ENCODE measurements around the gene IER5.

The IER5 gene

DNA sequence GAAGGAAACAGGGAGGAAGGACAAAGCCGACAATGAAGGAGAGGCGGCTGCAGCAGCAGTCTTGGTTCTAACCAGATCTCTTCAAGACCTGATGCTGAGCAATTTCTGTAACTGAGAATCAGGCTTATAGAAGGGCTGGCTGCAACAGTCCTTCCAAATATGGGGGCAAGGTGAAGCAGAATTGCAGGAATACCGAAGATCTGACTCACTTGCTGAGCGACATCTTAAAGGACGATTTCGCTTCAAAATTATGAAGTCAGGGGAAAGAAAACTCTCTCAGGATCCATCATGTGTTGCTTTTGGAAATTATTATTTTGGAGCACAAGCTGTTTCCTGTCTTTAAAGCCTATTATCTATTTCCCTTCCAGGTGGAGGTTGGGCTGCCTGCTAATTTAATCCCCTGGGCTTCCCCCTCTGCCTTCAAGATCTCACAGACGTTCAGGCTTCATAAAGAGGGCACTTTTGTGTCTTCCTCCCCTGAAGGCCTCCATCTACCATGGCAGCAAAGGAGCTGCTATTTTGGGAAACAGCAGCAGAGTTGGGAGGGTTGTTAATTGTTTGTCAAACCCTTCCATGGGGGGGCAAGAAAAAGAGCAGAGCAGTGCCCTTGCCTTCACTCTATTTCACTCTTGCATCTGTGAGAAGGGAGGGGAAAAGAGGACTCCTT lies 10.8 kb upstream of the IER5 start:
- DNase-seq (ENCODE audit: low read depth): no peak

DNA sequence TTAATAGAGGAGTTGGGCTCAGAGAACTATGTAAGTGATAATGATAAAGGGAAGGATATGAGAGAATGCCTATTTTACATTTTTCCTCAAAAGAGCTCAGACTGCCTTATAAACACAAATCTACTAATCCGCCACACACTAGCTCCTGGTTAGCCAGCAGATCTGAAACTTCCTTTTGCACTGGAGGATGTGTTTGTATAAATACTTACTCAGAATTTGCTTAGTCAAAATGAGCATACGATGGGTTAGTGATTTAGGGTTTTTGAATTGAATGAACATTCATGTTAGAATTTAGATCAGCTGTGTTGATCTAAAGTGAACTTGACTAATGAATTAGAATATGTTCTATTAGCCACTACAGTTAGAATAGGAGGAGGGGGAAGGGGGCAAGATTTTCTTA lies 9.1 kb upstream of the IER5 start:
- DNase-seq (ENCODE audit: low read depth): no peak

DNA sequence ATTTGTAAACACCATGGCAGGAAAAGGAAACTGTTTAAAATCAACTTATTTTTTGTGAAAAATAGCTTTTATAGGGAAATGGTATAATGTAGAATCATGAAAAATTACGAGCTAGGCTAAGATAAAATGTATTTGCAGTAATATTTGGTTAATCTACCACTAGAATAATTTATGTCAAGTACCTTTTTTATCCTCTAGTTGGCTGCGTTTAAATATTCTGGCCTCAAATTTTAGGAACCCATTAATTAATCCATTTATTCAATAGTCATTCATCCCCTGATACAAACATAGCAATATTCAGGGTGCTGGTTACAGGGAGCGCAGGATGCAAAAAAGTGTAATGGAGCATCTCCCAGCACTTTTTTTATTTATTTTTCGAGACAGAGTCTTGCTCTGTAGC lies 8.6 kb upstream of the IER5 start:
- DNase-seq (ENCODE audit: low read depth): no peak

DNA sequence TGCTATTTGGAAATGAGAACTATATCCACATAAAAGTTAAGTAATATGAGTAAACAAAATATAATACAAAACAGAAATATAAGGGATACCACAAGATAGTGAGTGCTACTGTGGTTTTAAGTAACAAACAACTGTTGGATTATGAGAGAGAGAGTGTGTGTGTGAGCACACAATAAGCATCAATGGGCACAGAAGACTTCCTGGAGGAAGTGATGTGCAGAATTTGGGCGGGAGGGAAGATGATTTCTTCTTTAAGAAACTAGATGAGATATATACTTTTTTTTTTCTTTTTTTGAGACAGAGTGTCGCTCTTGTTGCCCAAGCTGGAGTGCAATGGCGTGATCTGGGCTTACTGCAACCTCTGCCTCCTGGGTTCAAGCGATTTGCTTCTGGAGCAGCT lies 7.9 kb upstream of the IER5 start:
- DNase-seq (ENCODE audit: low read depth): no peak

DNA sequence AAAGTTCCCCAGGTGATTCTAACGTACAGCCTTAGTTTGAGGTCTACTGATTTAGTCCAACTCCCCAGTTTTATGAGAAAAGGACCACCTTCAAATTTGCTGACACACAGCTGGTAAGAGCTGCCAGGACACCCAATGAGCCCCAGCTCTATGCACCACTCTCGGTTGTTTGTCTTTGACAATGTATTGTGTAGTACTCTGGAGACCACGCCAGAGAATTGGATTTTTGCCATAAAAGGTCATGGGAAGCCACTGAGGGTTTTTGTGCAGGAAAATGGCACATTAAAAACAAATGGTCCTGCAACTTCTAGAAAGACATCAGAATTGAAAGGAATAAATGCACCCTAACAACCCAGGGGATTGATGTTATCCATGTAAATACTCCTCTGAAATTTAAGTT lies 7.1 kb upstream of the IER5 start:
- DNase-seq (ENCODE audit: low read depth): no peak

DNA sequence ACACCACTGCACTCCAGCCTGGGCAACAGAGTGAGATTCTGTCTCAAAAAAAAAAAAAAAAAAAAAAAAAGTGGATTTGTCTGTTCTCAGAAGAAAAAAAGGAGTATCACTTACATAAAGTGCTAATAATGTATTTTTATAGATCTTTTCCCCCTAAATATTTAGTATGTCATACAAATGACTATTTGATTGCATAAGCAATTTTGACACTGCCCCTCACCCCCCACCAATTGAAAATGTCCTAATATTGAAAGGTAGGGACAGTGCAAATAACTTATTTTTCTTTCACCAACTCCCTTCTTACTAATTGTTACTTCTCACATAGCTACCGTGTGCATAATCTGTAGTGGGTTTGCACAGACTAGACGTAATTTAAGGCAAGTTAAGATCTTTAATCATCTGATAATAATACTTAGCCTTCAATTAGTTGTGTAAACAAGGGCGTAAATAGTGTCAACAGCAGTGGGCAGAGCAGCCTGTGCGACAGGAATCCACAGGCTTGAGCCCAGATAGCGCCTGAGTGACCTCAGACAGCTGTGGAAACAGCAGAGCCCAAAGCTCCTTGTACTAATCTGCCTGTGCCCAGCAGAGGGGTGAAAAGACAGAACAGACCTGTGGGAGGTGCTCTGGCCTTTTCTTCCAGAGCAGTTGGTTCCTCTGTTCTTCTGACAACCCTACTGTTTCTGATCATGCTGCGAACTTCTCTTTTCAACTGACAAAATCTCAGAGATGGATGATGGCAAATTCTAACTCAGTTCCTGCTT lies 4.5 kb upstream of the IER5 start:
- DNase-seq (ENCODE audit: low read depth): peak; percentile 73

DNA sequence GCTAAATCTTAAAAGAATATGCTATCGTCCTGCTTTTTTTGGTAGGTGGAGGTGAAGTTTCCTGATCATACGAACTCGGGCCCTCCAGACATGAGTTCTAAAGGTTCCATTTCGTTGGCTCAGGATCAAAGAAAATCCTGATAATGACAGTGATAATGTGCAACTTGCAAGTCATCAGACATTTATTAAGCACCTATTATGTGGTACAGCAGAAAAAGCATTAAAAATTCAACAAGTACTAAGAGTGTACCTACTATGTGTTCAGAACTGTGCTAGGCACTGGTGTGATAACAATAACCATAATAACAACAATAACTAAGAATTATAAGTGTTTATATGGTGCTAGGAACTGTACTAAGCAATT lies 3.9 kb upstream of the IER5 start:
- no peak for DNase-seq (ENCODE audit: low read depth)

DNA sequence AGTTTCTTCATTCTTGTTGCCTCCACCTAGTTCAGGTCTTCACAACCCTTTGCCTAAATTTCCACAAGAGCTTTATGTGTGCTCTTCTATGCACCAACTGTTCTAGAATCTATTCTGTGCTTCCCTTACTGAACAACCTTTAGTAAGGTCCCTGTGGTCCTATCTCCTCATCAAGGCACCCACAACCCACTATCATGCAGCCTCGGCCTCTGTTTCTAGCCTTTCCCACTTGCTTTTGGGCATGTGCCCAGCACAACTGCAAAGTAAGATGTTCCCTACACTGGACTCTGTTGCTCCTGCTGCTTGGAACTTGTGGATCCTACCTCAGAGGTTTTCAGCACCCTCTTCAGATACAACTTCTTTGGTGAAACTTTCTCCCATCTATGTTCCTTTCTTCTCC lies 2.4 kb upstream of the IER5 start:
- DNase-seq (ENCODE audit: low read depth): no peak

DNA sequence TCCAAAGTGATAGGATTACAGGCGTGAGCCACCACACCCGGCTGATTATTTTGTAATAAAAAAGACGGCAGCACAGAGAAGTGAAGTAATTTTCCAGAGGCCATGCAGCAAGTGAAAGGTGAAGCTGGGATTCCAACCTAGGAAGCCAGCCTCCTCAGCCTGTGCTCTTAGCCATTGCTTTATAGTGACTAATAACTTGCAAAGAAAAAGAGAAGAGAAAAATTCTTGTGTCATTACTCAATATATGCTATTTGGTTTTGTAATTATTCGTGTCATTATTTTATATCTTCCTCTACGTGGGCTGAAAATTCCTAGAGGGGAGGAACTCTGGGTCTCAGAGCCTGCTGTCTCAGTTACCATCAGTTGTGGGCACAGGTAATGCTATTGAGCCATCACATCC lies 1.6 kb upstream of the IER5 start:
- peak; percentile 79 for DNase-seq (ENCODE audit: low read depth)

DNA sequence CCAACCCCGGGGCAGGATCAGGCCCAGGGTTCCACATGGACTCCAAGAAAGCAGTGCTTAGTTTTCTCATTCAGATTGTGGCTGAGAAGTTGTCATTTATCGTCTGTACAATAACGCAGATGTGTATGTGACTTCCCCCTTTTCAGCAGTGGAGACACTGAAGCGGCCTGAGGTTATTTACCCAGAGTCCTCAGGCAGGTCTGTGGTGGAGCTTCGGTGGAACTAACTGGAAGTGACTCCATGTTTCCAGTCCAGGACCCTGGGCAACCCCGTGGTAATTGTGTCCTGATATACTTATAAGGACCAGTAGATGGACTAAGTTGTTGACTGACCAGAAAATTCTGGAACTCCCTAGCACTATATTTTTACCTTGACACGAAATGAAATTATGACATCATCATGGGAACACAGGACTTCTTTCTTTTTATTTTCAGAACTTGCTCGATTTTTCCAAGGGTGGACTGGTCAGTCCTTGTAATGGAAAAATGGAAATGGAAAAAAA lies 1.0 kb upstream of the IER5 start:
- no peak for DNase-seq (ENCODE audit: low read depth)

DNA sequence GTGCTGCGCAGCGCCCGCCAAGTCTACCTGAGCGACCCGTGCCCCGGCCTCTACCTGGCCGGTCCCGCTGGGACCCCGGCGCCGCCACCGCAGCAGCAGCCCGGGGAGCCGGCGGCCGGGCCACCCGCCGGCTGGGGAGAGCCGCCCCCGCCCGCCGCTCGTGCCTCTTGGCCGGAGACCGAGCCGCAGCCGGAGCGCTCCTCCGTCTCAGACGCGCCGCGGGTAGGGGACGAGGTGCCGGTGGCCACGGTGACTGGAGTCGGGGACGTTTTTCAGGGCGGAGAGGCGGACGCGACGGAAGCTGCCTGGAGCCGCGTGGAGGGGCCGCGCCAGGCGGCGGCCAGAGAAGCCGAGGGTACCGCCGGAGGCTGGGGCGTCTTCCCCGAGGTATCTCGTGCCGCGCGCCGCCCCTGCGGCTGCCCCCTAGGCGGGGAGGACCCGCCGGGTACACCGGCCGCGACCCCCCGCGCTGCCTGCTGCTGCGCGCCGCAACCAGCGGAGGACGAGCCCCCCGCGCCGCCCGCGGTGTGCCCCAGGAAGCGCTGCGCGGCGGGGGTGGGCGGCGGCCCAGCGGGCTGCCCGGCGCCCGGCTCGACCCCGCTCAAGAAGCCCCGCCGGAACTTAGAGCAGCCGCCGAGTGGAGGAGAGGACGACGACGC lies 646 bp downstream of the IER5 start:
- no peak for DNase-seq (ENCODE audit: low read depth)

DNA sequence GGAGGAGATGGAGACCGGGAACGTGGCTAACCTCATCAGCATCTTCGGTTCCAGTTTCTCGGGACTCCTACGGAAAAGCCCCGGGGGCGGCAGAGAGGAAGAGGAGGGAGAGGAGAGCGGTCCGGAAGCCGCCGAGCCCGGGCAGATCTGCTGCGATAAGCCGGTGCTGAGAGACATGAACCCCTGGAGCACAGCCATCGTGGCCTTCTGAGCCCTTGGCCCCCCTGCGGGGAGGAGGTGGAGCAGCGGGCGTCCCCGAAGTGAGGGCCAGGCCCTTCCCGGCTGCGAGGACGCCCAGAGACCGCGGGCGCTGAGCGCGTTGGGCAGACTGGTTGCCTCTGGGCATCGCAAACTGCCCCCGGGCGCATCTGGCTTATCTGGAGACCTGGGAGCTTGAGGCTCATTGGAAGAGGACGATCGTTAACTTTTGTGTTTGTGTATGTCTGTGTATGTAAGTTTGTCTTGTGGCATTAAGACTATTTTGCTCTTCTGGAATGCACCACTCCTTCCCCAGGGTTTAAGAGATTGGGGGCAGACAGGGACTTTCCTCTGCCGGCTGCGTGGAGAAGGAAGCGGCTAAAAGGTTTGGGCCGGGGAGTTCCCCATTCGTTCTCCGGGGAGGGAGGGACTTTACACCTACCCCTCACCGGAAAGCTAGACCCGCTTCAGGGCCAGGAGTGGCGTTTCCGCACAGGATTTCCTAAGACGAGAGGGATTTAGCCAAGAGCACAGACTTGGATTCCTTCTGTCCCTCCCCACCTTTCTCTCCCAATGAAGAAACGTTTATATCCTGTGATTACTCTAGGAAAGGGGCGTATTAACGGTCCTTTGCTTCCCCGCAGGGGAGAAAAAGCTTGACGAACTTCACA lies 1.4 kb downstream of the IER5 start:
- DNase-seq (ENCODE audit: low read depth): peak; percentile 77

DNA sequence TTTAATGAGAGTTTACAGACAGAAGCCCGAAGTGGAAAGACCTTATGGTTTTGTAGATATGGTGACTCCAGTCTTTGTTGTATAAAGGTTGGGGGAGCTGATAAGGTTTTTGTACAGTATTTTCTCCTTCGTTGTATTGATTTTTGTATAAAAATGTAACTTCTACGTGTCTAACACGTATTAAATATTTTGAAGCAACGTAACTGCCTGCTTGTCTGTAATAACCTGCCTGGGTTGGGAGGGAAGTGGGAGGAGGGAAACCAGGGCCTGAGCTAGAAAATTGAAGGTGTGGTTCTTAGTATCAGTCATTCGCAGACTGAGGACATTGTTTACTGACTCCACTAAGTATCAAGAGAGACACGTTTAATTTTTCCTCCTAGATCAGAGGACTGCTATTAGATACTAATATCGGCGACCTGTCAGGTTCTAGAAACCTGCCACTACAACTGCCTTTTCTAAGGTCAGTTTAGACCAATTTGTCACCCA lies 2.2 kb downstream of the IER5 start:
- no peak for DNase-seq (ENCODE audit: low read depth)

DNA sequence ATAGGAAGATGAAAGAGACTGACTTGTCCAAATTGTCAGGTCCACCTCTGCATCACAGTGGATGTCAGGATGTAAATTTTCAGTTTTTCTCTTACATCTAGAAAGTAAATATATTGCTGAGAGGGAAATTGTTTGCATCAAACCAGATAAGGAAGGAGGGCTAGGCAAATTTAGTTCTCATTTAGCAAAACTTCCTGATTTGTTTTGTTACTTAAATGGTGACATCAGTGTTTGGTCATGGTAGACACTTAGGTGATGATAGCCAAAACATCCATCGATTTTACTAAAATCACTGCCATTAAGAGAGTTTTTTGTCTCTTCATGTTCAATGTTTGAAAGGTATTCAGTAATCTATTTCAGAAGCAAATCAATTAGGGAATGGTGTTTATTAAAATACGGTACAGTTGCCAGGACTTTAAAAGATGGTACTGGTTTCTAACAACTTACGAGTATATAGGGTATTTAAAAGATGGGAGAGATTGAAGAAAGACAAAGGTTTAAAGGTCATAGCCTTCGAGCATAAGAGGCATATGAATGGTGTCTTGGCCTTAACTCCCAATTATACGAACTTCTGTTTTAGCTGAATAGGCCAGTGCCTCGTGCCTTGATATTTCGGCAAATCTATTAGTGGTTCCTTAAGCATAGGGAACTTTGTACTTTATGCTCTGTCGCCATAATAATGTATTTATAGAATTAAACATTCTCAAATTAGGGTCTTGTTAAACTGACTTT lies 3.0 kb downstream of the IER5 start:
- DNase-seq (ENCODE audit: low read depth): no peak

DNA sequence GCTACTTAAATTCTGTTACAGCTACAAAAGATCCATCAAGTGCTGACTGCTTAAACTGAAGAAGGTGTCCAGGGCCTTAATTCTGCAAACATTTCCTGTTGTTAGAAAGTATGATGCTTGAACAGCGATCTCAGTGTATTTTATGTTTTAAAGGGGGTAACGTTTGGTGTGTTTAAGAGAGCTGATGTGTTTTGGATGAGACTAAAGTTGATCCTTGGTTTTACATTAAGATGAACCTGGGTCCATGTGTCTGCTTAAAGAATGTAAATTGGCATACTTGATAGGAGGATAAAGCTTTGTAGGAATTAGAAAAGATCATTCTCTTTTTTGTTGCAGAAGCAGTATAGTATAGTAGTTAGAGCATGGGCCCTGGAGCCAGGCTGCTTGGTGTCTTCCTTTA lies 3.6 kb downstream of the IER5 start:
- no peak for DNase-seq (ENCODE audit: low read depth)

DNA sequence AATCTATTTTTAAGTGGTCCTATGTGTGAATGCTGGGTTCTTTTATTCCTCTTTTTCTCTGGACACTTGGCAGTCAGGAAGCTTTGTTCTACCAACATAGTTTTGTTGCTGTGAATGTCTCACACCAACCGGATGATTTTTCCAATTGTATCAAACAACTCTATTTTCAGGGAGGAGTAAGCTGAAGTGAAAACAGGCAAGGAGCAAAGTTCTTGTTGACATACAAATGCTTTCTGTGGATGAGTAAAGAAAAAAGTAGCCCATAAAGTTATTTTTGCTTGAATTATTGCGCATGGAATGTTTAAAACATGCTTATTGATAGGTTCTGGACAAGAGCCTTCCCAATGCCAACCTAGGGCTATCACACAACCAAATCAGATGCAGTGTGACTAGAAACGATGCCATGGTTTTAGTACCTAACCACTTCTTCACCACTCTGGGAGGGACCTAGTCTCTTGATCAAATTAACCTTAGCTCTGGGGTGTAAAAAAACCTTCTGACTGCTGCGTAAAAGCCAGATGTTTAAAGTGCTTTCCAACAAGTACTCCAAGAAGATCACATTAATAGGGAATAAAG lies 4.5 kb downstream of the IER5 start:
- no peak for DNase-seq (ENCODE audit: low read depth)

DNA sequence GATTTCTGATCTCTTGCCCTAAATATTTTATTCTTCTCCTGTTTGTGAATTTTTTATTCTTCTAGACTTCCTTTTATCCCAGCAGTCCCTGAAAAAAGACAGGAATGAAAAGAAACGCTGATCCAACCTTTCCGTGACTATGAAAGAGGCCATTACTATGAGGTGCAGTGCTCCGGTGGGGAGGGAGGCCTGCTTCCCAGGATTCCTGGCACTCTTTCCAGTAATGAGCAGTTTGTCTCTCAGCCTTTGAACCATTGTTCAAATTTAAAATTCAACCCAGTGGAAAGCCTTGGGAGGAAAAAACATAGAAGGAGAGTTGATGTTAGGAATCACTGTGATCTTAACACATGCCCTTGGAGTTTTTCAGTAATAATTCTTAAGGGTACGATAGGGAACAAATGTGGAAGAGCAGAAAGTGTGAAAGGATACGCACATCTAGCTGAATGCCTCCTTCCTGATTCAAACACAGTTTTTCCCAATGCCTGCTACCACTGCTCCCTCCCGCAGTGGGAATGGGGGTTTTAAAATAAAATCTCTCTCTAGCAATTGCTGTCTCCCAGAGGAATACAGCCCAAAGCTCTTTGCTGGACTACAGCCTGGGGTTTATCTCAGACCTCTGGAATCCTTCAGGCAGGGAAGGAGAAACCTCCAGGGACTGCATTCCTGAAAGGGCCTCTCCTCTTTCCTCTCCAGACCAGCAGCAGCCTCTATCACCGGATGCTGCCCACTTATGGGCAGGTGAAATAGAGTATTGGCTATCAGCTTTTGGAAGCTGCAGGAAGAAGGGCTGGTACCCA lies 6.1 kb downstream of the IER5 start:
- peak; percentile 91 for DNase-seq (ENCODE audit: low read depth)

DNA sequence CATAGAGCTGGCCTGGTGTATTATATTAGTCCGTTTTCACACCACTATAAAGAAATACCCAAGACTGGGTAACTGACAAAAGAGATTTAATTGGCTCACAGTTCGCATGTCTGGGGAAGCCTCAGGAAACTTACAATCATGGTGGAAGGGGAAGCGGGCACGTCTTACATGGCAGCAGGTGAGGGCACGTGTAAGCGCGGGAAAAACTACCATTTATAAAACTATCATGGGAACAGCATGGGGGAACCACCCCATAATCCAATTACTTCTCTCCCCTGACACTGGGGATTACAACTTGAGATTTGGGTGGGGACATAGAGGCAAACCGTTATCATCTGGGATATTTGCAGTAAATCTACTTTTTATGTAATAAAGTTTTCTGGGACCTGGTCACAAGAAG lies 6.8 kb downstream of the IER5 start:
- DNase-seq (ENCODE audit: low read depth): no peak

DNA sequence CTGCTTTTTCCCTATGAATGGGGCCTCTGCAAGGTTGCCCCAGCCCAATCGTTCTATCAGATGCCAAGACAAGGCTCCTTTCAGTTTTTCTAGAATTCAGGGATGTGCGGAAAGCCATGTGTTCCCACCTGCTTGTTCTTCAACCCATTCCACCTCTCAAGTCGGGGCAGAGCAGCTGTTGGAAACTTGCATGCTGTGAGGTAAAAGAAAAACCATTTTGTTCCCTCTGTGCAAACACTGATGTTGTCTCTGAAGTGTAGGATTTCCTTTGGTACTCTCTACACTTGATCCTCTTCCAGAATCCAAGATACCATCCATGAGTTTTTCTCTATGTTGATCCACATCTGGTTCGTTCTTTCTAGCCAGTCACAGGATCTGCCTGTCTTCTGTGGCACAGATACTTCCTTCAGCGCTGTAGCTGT lies 7.3 kb downstream of the IER5 start:
- DNase-seq (ENCODE audit: low read depth): no peak

DNA sequence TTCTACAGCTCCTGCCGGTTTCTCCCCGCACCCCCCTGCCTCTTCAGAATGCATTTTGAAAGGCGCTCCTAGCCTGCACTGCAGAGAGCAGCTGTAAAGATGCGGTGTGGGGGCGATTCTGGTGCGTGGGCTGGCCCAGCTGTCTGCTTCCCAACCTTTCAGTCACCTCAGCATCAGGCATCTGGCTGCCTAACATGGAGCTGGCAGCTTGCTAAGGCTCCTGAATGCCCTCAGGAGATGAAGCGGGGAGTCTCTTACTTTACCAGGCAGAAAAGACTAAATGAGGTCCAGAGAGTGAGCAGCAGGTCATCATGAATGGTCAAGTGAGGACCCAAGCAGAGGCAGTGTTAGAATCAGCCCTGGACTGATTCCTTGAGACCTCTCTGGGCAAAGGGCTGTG lies 8.7 kb downstream of the IER5 start:
- peak; percentile 73 for DNase-seq (ENCODE audit: low read depth)
